Measurements from ENCODE around the gene DYNC1I1.

Gene DYNC1I1

DNA sequence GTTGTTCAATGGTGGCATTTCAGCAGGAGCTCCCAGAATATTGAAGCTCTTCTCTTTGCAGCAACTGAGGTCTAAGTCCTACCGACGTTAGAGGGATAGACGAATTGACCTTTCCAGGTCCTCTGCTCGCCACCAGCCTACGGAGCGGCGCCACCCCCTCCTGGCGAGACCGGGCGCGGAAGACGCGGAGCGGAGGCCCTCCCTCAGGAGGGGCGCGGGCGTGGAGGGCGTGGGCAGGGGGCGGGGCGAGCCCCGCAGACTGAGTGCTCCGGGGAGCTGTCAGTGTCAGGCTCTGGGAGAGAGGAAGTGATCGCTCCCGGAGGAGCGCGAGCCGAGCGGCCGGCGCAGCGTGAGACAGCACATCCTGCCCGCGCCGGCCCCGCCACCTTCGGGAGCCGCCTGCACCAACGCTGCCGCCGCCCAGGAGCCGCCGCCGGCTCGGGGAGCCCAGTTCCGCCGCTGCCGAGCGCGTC is at the start of gene DYNC1I1:
TSS of gene DYNC1I1 (plus strand) at position 257 of the 473 bp plus-strand sequence. CDS start 32,176 bp downstream, outside the sequence.
- no peak for DNase-seq

DNA sequence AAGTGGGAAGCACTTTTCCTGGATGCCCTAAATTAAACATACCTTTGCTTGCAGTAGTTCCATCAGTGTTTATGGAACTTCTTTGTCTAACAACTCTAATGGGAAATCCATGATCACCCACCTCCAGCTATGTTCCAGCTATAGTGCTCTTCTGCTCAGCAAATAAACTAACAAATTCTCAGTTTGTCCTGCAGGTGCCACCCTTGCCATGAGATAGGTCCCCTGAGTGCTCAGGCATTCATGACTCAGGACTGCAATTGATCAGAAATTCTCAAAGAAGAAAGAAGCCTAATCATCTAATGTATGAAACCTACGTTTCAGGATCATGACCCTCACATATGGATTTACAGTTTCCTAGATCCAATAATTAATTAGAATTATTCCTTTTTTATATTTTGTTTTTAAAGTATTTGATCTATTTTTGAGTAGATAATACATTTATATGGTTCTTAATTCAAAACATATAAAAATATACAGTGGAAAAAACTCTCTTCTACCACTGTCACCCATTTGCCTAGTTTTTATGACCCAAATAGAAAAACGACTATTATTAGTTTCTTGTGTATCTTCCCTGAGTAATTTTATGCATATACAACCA is 48.7 kb upstream of the DYNC1I1 start:
- DNase-seq: no peak

DNA sequence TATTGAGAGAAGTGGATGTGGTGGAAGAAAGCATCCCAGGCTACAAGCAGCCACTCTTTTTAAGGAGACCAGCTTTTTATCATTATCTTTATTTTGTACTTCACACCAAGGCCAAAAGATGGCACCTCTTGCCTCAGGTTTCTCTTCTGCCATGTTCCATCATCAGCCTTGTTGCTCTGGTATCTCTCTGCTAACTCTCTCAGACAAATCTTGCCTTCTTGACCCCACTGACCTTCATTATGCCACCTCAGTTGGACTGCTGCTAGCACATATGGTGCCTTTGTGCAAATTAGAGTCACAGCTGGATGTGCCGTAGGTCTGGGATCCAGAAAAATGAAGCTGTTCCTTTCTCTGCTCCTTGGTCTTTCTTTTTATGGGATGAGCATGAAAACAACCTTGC is 47.1 kb upstream of the DYNC1I1 start:
- DNase-seq: no peak

DNA sequence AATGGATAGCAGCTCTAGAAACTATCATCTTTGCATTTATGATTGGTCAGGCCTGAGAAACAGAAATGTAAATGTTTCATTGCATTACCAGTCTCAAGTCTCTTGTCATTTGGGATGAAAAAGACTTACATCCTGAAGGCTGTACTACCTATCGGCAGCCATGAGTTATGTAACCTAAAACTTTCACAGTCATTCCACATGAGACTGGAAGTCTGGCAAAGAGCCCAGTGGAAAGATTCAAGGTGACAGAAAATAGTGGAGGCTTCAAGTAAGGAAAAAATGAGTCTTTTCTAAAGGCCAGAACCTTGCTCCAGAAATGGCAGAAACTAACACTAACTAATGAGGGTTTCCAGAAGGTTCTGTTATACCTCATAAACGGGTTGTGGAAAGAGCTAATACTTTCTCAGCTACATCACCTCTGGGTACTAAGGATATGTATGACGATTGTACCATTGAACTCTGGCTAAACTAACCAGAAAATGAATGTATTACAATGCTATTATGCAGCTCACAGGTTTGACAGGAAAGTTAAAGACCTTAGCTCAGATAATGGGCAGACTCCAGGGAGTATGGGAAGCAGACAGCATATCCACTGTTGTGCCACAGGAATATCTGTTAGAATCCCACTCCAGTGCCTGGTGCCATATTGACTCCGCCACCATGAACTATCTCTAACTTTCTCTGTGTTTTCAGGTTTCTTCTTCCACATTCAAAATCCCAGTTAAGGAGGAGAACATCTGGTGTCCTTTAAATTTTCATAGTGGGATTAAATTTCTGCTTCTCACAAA is 41.7 kb upstream of the DYNC1I1 start:
- DNase-seq: no peak

DNA sequence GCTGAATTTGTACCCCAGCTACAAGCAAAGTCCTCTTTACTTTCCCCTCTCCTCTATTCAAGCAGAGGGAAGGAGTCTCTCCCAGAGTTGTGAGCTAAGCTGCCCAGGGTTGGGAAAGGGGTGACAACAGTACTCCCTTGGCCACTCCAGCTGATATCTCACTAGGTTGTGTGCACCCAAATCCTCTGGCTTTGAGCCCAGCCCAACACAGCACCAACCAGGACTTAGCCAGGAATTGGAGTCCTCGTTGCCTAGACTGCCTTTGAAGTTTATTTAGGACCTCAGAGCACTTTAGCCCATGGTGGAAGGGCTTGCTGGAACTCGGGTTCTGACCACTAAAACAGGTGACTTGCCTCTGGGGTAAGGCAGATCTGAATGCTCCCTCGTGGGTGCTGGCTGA is 35.7 kb upstream of the DYNC1I1 start:
- no peak for DNase-seq

DNA sequence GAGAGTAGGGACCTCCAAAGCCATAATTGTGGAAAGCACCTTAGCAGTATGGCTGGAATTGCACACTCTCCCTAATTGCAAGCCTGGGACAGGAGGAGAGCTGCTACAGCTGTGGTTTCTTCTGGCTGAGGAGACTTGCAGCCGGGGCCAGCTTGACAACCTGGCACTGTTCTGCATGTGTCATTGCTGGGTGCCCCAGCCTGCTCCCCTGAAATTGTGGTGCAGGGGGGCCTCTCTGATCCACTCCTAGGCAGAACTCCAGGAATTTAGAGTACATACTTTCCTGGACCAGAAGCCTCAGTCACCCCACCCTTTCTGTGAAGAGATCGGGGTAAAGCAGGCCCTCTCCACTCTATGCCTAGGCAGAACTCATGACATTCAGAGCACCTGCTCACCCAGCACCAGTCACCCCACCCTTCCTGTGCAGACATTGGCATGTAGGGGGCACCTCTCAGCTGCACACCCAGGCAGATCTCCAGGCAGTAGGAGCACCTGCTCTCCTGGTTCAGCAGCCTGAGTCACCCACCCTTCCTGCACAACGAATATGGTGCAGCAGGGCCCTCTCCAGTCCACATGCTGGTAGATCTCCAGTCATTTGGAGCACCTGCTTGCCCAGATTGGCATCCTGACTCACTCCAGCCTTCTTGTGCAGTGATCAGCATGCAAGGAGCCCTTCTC is 34.4 kb upstream of the DYNC1I1 start:
- DNase-seq: no peak

DNA sequence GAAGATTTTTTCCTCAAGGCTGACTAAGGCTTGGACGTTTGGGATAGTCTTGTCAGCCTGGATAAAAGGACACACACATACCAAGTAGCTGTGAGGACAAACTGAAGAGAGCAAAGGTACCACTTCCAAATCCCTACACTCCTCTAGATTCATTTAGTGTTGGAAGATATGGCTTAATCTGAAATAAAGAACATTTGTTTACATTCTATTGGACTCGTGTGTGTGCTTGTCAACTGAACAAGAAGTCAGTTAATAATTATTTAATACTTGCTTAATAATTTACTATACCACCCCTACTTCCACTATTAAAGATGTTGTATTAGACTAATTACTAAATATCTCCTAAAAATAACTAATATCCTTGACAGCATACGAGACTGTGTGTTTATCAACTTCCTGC is 23.3 kb upstream of the DYNC1I1 start:
- DNase-seq: no peak

DNA sequence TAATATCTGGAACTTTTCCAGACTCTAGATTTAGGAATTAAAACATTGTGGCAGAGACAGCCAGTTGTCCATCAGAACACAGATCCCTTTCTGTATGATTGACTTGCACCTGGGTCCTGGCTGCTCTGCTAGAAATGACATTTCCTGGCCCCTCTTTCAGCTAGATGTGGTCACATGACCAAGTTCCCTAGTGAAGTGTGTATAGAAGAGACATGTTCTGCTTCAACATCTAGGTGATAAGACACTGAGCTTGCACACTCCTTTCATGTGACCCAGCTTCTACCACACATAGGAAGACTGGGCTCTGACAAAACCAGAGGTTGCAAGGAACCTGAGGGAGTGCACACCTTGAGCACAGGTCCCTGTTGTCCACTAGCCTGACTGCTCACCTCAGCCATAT is 22.8 kb upstream of the DYNC1I1 start:
- no peak for DNase-seq

DNA sequence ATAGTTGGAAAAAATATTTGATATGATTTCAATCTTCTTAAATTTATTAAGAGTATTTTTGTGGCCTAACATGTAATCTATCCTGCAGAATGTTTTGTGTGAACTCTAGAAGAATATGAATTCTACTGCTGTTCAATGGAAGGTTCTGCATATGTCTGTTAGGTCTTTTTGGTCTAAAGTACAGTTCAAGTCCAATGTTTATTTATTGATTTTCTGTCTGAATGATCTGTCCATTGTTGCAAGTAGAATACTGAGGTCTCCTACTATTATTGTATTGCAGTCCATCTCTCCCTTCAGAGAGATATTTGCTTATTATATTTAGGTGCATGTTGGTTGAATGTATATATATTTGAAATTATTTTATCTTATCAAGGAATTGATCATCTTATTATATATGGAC is 18.9 kb upstream of the DYNC1I1 start:
- DNase-seq: no peak

DNA sequence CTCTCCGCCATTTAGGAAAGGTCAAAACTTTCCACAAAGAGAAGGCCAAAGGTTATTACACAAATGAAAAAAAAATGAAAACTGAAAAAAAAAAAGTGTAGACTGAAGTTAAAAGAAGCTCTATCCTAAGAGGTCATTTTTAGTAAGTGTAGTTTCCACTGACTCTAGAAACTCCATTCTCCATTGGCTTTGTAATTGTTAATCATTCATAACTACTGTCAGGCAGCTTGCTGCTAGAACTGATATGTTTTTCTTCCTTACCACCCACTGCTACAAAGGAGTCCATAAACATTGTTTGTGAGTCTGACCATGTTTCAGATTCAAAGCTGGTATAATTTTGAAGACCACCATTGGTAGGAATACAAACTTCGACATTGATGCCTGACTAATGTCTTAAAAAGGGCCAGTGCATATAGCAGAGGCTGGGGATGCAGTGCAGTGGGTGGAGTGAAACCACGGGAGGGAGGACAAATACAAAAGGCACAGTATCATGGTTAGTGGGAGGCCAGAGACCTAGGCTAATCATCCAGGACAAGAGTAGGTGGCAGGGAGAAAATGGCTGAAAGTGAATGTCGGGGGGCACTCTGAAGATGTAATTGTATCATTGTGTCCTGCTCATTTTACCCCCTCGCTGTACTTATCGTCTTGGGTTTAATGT is 16.9 kb upstream of the DYNC1I1 start:
- DNase-seq: no peak

DNA sequence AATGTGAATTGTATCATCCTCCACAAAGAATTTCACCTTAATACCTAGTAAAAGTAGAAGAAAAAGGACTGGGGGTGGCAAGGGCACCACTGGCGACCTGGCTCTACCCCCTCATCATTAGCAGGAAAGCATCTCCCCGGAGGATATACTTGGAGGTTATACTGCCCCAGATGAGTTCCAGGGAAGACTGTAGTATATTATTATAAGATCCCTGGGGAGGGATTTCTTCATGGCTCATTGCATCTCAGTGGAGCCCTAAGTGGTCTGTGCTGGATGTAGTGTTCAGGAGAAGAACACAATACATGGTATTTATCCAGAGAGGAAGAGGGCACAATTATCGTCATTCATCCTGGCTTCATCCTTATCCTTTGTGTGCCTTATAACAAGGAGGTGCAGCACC is 14.2 kb upstream of the DYNC1I1 start:
- no peak for DNase-seq

DNA sequence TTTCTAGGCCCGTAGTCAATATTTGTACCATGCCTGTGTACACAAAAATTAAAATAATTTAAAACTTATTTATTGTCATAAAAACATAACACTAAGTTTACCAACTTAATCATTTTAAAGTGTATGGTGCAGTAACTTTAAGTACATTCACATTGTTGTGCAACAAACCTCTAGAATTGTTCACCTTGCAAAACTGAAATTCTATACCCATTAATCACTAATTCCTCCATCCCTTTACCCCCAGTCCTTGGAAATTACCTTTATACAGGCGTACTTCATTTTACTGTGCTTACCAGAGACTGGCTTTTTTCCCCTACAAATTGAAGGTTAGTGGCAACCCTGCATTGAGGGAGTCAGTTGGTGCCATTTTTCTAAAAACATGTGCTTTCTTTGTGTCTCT is 6.3 kb upstream of the DYNC1I1 start:
- DNase-seq: no peak

DNA sequence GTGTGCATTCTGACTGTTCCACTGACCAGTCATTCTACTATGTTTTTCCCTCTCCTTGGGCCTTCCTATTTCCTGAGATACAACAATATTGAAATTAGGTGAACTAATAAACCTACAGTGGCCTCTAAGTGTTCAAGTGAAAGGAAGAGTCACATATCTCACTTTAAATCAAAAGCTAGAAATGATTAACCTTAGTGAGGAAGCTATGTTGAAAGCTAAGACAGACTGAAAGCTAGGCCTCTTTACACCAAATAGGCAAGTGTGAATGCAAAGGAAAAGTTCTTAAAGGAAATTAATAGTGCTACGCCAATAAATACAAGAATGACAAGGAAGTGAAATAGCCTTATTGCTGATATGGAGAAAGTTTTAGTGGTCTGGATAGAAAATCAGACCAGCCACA is 5.7 kb upstream of the DYNC1I1 start:
- no peak for DNase-seq

DNA sequence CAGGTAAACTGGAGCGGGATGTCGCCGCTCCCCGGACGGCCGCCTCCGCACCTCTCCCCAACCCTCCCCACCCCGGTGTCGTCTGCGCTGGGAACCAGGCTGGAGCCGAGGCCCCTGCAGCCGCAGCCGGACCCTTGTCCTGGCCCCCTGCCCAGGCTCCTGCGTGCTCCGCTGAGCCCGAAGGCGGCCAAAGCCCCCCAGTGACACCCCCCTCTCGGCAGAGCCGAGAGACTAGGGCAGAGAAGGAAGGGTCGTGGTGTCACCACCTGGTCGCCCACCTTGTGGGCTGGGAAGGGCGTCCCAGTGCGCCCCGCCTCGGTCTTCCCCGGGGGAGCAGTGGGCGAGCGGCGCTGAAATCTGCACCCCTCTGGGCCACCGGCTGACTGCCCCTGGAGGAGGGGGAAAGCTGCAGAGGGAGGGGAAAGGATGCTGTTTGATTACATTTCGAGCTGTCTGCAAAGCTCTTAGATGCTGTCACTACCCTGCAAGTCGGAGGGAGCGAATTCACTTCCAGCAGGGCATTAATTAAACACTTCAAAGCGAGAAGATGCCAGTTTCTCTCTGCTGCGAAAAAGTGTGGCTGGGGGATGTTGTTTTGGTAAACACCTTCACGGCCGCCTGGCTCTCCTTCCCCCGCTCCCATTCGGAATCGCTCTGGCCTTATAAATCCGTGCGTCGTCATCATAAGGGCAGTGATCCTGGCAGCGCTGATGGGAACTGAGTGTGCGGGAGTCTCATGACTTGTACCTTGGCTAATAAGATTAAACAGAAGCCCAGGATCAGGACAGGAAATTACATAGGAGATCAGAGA is 622 bp downstream of the DYNC1I1 start:
- DNase-seq: no peak

DNA sequence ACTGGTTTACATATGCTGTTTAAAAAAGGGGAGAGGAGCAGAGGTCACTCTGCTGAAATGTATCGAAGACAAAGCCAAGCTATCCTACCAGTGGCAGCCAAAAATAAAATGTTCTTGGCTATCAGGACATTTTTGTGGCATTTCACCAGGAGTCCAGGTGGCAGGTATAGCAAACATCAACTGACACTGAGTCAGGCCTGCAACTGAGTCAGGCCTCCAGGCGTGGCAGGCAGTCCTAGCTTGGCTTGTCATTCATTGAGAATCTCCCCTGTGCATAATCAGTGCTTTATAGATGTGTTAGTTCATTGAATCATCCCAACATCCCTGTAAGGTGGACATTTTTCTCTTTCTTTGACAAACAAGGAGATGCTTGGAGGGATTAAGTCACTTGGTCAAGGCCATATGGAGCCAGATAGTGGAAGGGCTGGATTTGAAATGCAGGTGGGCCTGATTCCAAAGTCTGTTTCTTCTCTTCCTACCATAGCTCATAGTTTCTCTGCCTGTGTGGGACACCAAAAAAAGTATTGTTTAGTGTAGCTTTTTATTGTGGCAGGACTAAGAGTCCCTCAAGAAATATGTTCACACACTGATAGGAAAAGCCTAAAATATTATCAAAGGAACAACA is 4.3 kb downstream of the DYNC1I1 start:
- no peak for DNase-seq

DNA sequence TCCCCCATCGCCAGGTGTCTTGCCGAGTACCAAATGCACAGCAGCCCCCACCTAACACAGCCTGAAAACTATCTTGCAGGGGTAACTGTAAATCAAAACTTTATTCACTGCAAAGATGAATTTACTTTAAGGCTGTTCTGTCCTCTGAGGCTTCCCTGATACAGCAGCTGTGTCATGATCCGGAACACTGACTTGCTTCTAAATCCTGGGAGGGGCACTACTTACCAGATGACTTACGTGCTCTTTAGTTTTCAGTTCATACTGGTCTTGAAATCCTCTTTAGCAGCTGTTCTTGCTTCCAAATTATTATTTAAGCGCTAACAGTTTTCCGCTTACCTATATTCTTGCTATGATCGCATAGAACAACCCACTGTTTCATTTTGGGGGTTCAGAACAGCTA is 4.9 kb downstream of the DYNC1I1 start:
- DNase-seq: no peak

DNA sequence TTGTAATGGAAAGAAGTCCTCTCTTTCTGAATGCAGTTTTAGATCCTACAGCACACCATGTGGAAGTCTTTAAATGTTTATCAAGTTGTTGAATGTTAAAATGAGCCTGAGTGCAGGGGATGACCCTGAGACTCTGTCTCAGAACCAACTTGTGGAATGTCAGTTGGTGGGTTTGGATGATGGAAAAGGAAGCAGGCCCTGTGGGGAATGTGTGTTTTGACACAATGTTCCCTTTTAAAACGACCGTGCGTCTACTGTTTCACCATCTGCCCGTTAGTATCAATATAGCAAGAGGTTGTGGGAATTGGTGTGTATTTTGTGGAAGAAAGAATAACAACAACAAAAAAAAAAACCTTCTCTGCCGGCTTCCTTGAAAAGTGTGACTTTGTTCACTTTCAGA is 8.3 kb downstream of the DYNC1I1 start:
- DNase-seq: no peak

DNA sequence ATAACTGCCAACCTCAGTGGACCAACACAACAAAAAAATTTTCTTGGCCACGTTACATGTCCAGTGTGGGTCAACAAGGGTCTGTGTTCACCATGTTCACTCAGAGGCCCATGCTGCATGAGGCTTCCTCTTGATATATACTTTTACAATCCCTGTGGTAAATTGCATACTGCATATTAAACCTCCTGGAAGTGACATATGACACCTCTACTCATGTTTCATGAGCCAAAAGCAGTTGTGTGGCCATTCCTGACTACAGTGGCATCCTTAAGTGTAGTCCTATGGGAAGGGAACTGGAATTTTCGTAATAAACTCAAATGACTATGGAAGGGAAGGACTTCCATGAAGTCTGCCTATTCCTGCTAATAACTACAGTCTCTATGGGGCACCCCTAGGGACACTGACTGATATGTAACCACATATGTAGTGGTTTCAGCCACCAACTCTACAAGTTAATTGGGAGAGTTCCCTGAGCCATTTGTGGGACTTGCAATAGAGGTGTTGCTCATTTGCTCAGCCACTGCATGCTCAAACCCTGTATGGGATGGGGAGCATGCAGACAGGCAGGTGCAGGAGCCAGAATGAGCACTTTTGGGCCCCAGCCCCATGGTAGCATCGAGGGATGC is 9.7 kb downstream of the DYNC1I1 start:
- no peak for DNase-seq

DNA sequence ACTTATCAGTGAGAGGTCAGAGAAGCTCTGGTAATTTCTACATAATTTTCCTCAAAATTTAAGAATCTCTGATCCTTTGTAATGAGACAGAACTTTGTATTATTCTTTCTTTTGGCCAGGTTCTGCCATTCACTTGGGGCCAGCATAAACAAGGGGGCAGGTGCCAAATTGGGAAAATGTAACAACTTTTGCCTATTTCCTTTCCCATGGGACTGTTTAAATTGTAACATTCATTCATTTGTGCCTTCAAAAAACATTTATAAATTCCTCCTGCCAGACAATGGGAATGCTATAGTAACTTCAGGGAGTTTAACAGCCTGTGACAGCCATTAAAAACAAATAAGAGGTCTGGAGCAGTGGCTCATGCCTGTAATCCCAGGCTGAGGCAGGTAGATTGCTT is 12.4 kb downstream of the DYNC1I1 start:
- no peak for DNase-seq

DNA sequence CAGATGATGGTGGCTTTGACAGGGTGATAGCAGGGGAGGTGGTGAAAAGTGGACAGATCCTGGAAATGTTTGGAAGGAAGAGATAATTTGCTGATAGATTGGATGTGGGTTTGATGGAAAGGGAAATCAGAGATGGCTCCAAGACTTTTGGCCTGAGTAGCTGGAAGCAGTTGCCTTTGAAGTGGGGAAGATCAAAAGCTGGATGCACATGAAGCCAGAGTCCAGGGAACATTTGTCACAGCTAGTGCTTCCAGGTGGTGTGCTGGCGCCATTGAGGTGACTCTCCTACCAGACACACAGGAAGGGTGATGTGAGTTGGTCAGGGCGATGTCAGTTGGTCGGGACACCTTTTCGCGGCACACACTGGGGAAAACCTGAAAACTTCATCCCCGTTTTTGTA is 15.9 kb downstream of the DYNC1I1 start:
- DNase-seq: no peak

DNA sequence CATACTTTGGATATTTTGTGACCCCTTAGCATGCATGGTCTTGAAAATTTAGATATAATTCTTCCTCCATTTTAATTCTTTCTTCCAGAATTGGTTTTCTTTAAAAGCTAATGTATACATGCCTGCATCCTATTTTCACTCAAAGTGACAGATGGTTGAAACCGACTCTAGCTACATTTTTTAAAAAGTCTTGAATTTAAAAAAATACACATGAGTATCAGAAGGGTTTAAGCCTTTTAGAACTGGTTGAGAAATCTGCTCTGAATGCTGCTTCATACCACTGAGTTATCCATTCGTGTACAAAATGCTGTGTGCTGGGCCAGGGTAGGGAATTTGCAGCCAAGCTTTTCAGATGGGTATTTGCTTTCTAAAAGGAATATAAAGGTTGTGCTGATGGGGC is 16.5 kb downstream of the DYNC1I1 start:
- DNase-seq: no peak

DNA sequence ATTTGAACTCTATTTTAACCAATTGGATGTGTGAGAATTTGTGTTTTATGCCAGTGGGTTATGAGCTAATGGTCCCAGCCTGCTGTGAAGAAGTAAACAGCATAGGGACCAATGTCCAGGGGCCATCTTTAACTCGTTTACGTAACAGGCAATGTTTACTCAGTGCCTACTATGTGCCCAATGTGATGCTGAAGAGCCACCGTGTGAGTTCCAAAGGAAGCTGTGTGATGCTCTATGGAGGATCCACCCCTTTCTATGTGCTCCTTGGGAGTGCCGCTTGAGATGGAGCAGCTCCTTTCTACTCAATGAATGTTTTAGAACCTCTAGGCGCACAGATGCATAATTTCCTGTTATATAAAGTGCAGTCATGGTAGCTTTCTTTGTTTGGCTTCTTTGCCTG is 21.3 kb downstream of the DYNC1I1 start:
- no peak for DNase-seq

Data from activated naive CD4-positive, alpha-beta T cell treated with Interleukin-2 at 50 U/mL for 16 hours (primary cell).